ENCODE results near the gene KCNE3. TPM values are rescaled to one million over a fixed set of nuclear protein-coding genes. Genes with fewer than 3 reads are reported as not detected.

The KCNE3 gene
- total RNA-seq, 1 donor from 2014 or later: 0.59 TPM

GRCh38 chr11:74478877-74479731, 11.8 kb upstream of the KCNE3 start:
- Histone ChIP-seq H3K27me3 (ENCODE audit: insufficient read depth, low read length) (no peaks in the 10 kb centered on the region), H3K4me1 (ENCODE audit: insufficient read depth, low read length) (no peaks in the 10 kb centered on the region), H2AFZ (ENCODE audit: low read depth, low read length) (no peak overlapping the region), H3K4me2 (ENCODE audit: low read length) (no peak overlapping the region), H3K9me3 (ENCODE audit: insufficient read depth, low read depth, low read length) (no peaks in the 10 kb centered on the region), H3K36me3 (ENCODE audit: insufficient read depth, low read length) (no peaks in the 10 kb centered on the region), H3K9ac (ENCODE audit: low read length) (no peak overlapping the region), H3K4me3 (ENCODE audit: insufficient read depth, low read depth, low read length) (no peak overlapping the region), H3K79me2 (ENCODE audit: insufficient read depth, low read length) (no peaks in the 10 kb centered on the region), H4K20me1 (ENCODE audit: insufficient read depth, low read length) (no peaks in the 10 kb centered on the region), H3K27ac (ENCODE audit: low read depth, low read length) (no peak overlapping the region)
- FAIRE-seq: no peak
- H3K36me3 Mint-ChIP-seq (ENCODE audit: low read depth, unreplicated experiment): no peaks in the 10 kb centered on the region
- TF ChIP-seq EZH2 (IDR thresholded peaks at IDR 0.05; ENCODE audit: insufficient read depth, low read length) (no peak), CTCF (IDR thresholded peaks at IDR 0.05; ENCODE audit: insufficient read depth, low read depth, low read length) (no peak)
- H3K4me3 Mint-ChIP-seq (ENCODE audit: unreplicated experiment): no peak overlapping the region
- peaks cover 12% of the 10 kb centered on the region for H3K27me3 Mint-ChIP-seq (ENCODE audit: low read depth, unreplicated experiment)
- no peak for DNase-seq (ENCODE audit: low read depth)
- no peaks in the 10 kb centered on the region for H3K9me3 Mint-ChIP-seq (ENCODE audit: unreplicated experiment)
- no peak overlapping the region for H3K27ac Mint-ChIP-seq (ENCODE audit: unreplicated experiment)
- no peaks in the 10 kb centered on the region for H3K4me1 Mint-ChIP-seq (ENCODE audit: low read depth, unreplicated experiment)

GRCh38 chr11:74476536-74476935, 9.2 kb upstream of the KCNE3 start:
- Histone ChIP-seq H3K9ac (ENCODE audit: low read length) (no peak overlapping the region), H4K20me1 (ENCODE audit: insufficient read depth, low read length) (no peaks in the 10 kb centered on the region), H3K79me2 (ENCODE audit: insufficient read depth, low read length) (no peaks in the 10 kb centered on the region), H3K4me1 (ENCODE audit: insufficient read depth, low read length) (no peaks in the 10 kb centered on the region), H3K4me3 (ENCODE audit: insufficient read depth, low read depth, low read length) (no peak overlapping the region), H3K27ac (ENCODE audit: low read depth, low read length) (no peak overlapping the region), H3K4me2 (ENCODE audit: low read length) (no peak overlapping the region), H2AFZ (ENCODE audit: low read depth, low read length) (no peak overlapping the region), H3K36me3 (ENCODE audit: insufficient read depth, low read length) (no peaks in the 10 kb centered on the region), H3K9me3 (ENCODE audit: insufficient read depth, low read depth, low read length) (no peaks in the 10 kb centered on the region), H3K27me3 (ENCODE audit: insufficient read depth, low read length) (no peaks in the 10 kb centered on the region)
- no peaks in the 10 kb centered on the region for H3K4me1 Mint-ChIP-seq (ENCODE audit: low read depth, unreplicated experiment)
- peaks cover 18% of the 10 kb centered on the region for H3K27me3 Mint-ChIP-seq (ENCODE audit: low read depth, unreplicated experiment)
- H3K27ac Mint-ChIP-seq (ENCODE audit: unreplicated experiment): no peak overlapping the region
- peaks cover 1% of the 10 kb centered on the region for H3K36me3 Mint-ChIP-seq (ENCODE audit: low read depth, unreplicated experiment)
- H3K4me3 Mint-ChIP-seq (ENCODE audit: unreplicated experiment): no peak overlapping the region
- FAIRE-seq (no peak), DNase-seq (ENCODE audit: low read depth) (no peak)
- H3K9me3 Mint-ChIP-seq (ENCODE audit: unreplicated experiment): peaks cover 3% of the 10 kb centered on the region
- TF ChIP-seq CTCF (IDR thresholded peaks at IDR 0.05; ENCODE audit: insufficient read depth, low read depth, low read length): no peak
- TF ChIP-seq EZH2 (IDR thresholded peaks at IDR 0.05; ENCODE audit: insufficient read depth, low read length): no peak

- H3K4me1 Mint-ChIP-seq (ENCODE audit: low read depth, unreplicated experiment): no peaks in the 10 kb centered on the region
- no peak overlapping the region for H3K4me3 Mint-ChIP-seq (ENCODE audit: unreplicated experiment)
- peaks cover 24% of the 10 kb centered on the region for H3K27me3 Mint-ChIP-seq (ENCODE audit: low read depth, unreplicated experiment)
- H3K27ac ChIP-seq (ENCODE audit: low read depth, low read length): no peak overlapping the region
- no peaks in the 10 kb centered on the region for H3K9me3 ChIP-seq (ENCODE audit: insufficient read depth, low read depth, low read length)
- no peaks in the 10 kb centered on the region for H3K4me1 ChIP-seq (ENCODE audit: insufficient read depth, low read length)
- FAIRE-seq: no peak
- no peak for DNase-seq (ENCODE audit: low read depth)
- H3K9ac ChIP-seq (ENCODE audit: low read length): no peak overlapping the region
- H3K4me2 ChIP-seq (ENCODE audit: low read length): no peak overlapping the region
- H2AFZ ChIP-seq (ENCODE audit: low read depth, low read length): no peak overlapping the region
- H3K27ac Mint-ChIP-seq (ENCODE audit: unreplicated experiment): no peak overlapping the region
- H3K36me3 Mint-ChIP-seq (ENCODE audit: low read depth, unreplicated experiment): peaks cover 1% of the 10 kb centered on the region
- no peak for TF ChIP-seq CTCF (IDR thresholded peaks at IDR 0.05; ENCODE audit: insufficient read depth, low read depth, low read length)
- no peak for TF ChIP-seq EZH2 (IDR thresholded peaks at IDR 0.05; ENCODE audit: insufficient read depth, low read length)
- H3K79me2 ChIP-seq (ENCODE audit: insufficient read depth, low read length): no peaks in the 10 kb centered on the region
- H3K36me3 ChIP-seq (ENCODE audit: insufficient read depth, low read length): no peaks in the 10 kb centered on the region
- peaks cover 3% of the 10 kb centered on the region for H3K9me3 Mint-ChIP-seq (ENCODE audit: unreplicated experiment)
- H4K20me1 ChIP-seq (ENCODE audit: insufficient read depth, low read length): no peaks in the 10 kb centered on the region
- H3K27me3 ChIP-seq (ENCODE audit: insufficient read depth, low read length): no peaks in the 10 kb centered on the region
- H3K4me3 ChIP-seq (ENCODE audit: insufficient read depth, low read depth, low read length): no peak overlapping the region
Measured at GRCh38 chr11:74474316-74474715, 7.0 kb upstream of the KCNE3 start.

Measured in astrocyte (in vitro differentiated cells and primary cell).